Naive B cell (primary cell): ENCODE results near the gene PPOX. TPM values are rescaled to one million over a fixed set of nuclear protein-coding genes. Genes with fewer than 3 reads are reported as not detected.

Experiments
- ATAC-seq, 2 donors: fragments of 150-1000 bp; cut with Tn5 transposase; 2 replicates each; pipeline ENCODE4 v1.10.0; 2021; ENCODE audit warnings: low read depth in 2 of 2, mild to moderate bottlenecking in 2 of 2, moderate library complexity in 2 of 2
- DNase-seq: peaks from one replicate; pipeline ENCODE4 v3.0.0; 2022
- H3K27ac Mint-ChIP-seq, 6 donors: one replicate each; pipeline ENCODE4 v1.8.0; 2020 to 2022; ENCODE audit warnings: mild to moderate bottlenecking in 6 of 6, mixed read lengths in 6 of 6, moderate library complexity in 5 of 6, inconsistent platforms in 2 of 6
- H3K27me3 Mint-ChIP-seq, 3 donors: one replicate each; pipeline ENCODE4 v1.8.0; 2021 to 2022; ENCODE audit warnings: mixed read lengths in 3 of 3, mild to moderate bottlenecking in 1 of 3
- H3K36me3 Mint-ChIP-seq, 2 donors: one replicate each; pipeline ENCODE4 v1.8.0; 2020 to 2022; ENCODE audit warnings: mixed read lengths in 2 of 2, inconsistent platforms in 1 of 2, mild to moderate bottlenecking in 1 of 2
- H3K4me1 Mint-ChIP-seq, 3 donors: one replicate each; pipeline ENCODE4 v1.8.0; 2020 to 2022; ENCODE audit warnings: mixed read lengths in 3 of 3, inconsistent platforms in 1 of 3, mild to moderate bottlenecking in 1 of 3, moderate library complexity in 1 of 3
- H3K4me3 Mint-ChIP-seq, 8 donors: one replicate each; pipeline ENCODE4 v1.8.0; 2020 to 2022; ENCODE audit warnings: mild to moderate bottlenecking in 8 of 8, mixed read lengths in 8 of 8, moderate library complexity in 8 of 8, inconsistent platforms in 2 of 8
- H3K9me3 Mint-ChIP-seq, 7 donors: one replicate each; pipeline ENCODE4 v1.8.0; 2020 to 2022; ENCODE audit warnings: mixed read lengths in 7 of 7, mild to moderate bottlenecking in 5 of 7, inconsistent platforms in 2 of 7, moderate library complexity in 1 of 7
- polyA plus RNA-seq, 6 donors: library from polyadenylated mRNA; unstranded; fragments of 300-500 nt; fragmentation: Illumina TruSeq; gene quantifications; one replicate each; pipeline ENCODE4 v1.2.3, GENCODE V29; 2021; ENCODE audit warnings: low read depth in 6 of 6

Gene PPOX
- polyA plus RNA-seq, 6 donors from 2014 or later: 12.7 to 20.3 (median 14.0) TPM

DNA sequence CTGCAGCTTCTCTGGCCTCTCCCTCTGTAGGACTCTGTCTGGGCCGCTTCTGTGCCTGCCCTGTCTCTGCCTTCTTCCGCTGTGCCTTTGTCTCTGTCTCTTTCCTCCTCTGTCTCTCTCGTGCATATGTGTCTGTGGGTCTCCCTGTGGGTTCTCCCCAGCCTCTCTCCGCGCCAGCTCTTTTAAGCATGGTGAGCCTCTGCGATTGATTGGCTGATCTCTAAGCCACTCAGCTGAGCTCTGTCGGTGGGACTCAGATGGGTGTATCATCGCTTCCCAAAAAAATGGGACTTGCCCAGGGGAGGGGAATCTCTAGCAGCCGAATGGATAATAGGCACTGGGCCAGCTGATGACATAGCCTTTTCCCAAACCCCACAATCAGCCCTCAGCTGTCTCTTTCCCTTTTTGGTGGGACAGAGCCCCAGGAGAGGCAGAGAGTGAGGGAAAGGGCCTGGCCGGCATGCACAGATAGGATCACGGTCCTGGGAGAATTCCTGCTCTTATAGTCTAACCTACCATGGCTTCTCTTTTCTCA is 32.7 kb downstream of the PPOX start, which contains the start of gene ADAMTS4:
ADAMTS4 (minus strand) TSS at position 158 of the 535 bp plus-strand sequence. CDS start 427 bp downstream, outside the sequence.
- no peak for ATAC-seq
- H3K27me3 Mint-ChIP-seq: peaks cover 0 to 8% (median 0%) of the 10 kb centered on the region in 3 donors

DNA sequence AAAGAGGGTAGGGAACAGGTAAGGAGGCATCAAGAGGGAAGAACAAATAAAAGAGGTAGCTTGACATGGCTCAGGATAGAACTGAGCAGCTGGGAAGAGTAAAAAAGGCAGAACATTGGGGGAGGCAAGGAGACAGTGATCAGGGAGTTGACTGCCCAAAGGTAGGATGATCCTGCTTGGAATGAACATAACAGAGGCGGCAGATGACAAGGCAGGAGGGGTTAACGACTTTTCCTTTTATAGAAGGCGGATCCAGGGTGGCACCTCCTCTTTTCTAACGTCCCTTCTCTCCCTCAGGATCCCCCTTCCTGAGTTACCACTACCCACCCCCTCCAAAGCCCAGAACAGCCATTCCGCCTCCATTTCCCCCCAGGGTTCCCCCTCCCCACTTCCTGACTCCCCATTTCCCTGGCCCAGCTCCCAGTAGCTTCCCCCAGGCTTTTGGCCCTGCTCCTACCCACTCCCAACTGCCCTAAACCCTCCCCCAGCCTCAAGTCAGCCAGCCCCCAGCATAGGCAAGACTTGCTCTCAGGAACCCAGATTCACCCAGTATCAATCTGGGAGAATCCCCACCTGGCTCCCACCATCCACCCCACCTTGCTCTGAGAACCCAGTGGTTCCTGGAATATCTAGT is 33.4 kb downstream of the PPOX start:
- peak overlapping the region in 2 of 6 donors; percentile 8 to 19 for H3K27ac Mint-ChIP-seq
- no peaks in the 10 kb centered on the region for H3K9me3 Mint-ChIP-seq
- H3K27me3 Mint-ChIP-seq: peaks cover 0 to 8% (median 0%) of the 10 kb centered on the region in 3 donors
- peaks cover 9% of the 10 kb centered on the region in 2 donors for H3K36me3 Mint-ChIP-seq
- ATAC-seq (no peak), DNase-seq (no peak)
- H3K4me3 Mint-ChIP-seq: peak overlapping the region in 3 of 8 donors; percentile 17 to 75 (median 20)
- H3K4me1 Mint-ChIP-seq: peaks cover 35 to 59% (median 40%) of the 10 kb centered on the region in 3 donors

More for the DNA sequence above, 32.7 kb downstream of the PPOX start, which contains the start of gene ADAMTS4:
- H3K4me3 Mint-ChIP-seq: peak within 1 kb of the TSS in 4 of 8 donors; percentile 17 to 75 (median 40)
- no peak for DNase-seq
- peaks cover 2% of the 10 kb centered on the region in 2 donors for H3K36me3 Mint-ChIP-seq
- peaks cover 33 to 56% (median 35%) of the 10 kb centered on the region in 3 donors for H3K4me1 Mint-ChIP-seq
- H3K27ac Mint-ChIP-seq: peak within 1 kb of the TSS in 2 of 6 donors; percentile 8 to 47
- H3K9me3 Mint-ChIP-seq: no peaks in the 10 kb centered on the region

DNA sequence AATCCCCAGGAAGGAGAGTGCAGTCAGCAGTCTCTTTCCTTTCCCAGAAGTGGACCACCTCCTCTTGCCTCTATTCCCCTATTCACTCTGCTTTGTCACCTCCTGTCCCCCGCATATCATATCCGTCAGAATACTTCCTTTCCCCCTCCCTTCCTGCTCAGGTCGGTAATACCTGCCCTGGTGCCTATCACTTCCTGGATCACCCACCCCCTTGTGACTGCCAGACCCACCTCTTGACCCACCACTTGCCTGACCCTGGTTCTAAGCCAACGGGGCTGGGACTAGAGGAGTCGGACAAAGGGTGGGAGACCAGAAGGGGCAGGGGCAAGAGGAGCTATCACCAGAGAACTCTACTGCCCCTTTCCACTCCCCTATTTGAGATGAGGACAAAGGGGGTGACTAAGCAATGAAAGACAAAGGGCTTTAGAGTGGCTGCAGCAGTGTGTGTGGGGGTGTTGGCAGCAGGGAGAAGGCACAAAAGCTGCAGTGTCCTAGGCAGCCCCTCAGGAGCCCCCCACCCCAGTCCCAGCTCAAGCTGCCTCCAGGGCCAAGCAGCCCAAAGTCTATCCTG is 34.3 kb downstream of the PPOX start:
- H3K27ac Mint-ChIP-seq: peak overlapping the region in 4 of 6 donors; percentile 56 to 93 (median 80)
- DNase-seq (no peak), ATAC-seq (no peak)
- H3K36me3 Mint-ChIP-seq: peaks cover 9 to 10% of the 10 kb centered on the region in 2 donors
- H3K4me1 Mint-ChIP-seq: peaks cover 31 to 53% (median 32%) of the 10 kb centered on the region in 3 donors
- H3K4me3 Mint-ChIP-seq: peak overlapping the region in 4 of 8 donors; percentile 21 to 73 (median 36)
- H3K9me3 Mint-ChIP-seq: no peaks in the 10 kb centered on the region
- peaks cover 0 to 8% (median 0%) of the 10 kb centered on the region in 3 donors for H3K27me3 Mint-ChIP-seq

DNA sequence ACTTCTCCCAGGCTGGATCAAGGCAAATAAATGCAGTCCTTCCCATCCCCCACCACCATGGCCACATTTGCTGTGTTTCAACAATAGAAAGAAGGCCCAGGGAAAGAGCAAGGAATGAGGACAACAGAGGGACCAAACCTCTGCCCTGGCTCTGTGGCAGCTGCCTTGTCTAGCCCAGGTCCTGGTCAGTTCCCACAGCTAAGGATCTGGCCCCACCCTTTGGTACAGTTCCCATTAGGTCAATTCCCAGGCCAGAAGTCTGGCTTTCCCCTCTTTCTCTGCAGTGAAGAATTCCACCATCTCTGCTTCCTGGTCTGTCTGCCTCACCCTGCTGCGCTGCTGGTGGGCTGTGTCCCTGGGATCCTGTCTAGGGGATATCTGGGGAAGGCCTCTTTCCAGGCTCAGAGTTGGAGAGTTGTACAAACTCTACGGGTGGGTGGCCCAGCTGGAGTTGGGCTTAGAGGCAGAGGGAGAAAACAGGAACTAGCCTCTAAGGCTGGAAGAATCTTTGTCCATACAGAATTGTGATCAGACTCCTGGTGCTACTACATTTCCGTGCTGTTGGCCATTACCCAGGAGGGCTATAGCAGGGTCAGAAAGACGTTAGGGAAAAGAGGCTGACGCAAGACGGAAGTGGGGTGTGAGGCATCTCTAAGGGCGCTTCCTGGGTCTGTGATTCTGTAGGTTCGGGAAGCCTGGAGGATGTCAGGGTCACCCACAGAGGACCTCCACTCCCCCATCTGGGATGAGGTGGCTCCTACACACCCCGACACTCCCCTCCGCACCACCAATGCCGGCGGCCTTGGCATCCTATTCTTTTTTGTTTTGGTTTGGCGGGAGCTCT is 35.0 kb downstream of the PPOX start:
- DNase-seq: no peak
- H3K4me3 Mint-ChIP-seq: peak overlapping the region; percentile 89 to 99 (median 96)
- no peaks in the 10 kb centered on the region for H3K9me3 Mint-ChIP-seq
- peaks cover 26 to 49% (median 28%) of the 10 kb centered on the region in 3 donors for H3K4me1 Mint-ChIP-seq
- peak overlapping the region; percentile 93 to 98 (median 96) for H3K27ac Mint-ChIP-seq
- no peak for ATAC-seq
- H3K27me3 Mint-ChIP-seq: peaks cover 0 to 8% (median 0%) of the 10 kb centered on the region in 3 donors
- H3K36me3 Mint-ChIP-seq: peaks cover 13 to 15% of the 10 kb centered on the region in 2 donors

DNA sequence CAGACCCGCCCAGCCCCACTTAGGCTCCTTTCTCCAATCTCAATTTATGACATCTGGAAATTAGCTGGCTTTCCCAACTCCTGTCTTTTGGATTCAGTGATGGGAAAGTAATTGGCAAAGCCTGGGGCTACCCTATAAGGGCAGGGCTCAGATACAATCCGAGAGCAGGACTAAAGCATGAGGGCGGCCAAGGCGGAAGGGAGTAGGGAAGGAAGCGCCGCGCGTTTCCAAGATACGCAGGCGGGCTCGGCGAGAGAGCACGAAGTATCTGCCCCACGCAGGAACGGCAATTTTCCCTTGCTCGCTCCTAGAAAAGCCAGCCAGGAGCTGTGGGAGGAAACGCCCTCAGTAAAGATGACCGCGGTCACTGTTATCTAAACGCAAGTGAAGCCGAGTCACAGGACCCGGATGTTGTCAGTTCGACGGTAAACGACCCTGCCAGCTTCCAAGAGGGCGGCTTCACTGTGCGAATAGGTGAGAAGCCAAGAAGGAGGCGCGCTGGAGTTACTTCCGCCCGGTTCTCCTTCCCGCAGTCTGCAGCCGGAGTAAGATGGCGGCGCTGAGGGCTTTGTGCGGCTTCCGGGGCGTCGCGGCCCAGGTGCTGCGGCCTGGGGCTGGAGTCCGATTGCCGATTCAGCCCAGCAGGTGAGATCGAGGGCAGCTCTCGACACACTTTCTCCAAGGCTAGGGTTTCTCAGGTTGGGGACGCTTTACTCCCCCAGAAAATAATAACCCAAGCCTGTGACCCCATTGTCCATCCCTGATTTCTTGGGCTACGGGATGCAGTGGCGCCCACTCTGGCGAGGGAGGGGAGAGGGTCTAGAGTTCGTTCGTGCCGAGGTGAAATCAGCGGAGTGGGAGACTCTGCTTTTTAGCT is 35.8 kb downstream of the PPOX start, which contains the start of gene NDUFS2:
NDUFS2 (plus strand) TSS at position 532 of the 877 bp plus-strand sequence; CDS start at position 551, 19 bp downstream.
- peak; percentile 98 to 99 for ATAC-seq
- H3K36me3 Mint-ChIP-seq: peaks cover 17 to 20% of the 10 kb centered on the region in 2 donors
- H3K27me3 Mint-ChIP-seq: peaks cover 0 to 8% (median 0%) of the 10 kb centered on the region in 3 donors
- H3K27ac Mint-ChIP-seq: peak within 1 kb of the TSS; percentile 93 to 98 (median 96)
- peaks cover 29 to 50% (median 31%) of the 10 kb centered on the region in 3 donors for H3K4me1 Mint-ChIP-seq
- DNase-seq: peak; percentile 93
- H3K9me3 Mint-ChIP-seq: no peaks in the 10 kb centered on the region
- peak within 1 kb of the TSS; percentile 89 to 99 (median 96) for H3K4me3 Mint-ChIP-seq

DNA sequence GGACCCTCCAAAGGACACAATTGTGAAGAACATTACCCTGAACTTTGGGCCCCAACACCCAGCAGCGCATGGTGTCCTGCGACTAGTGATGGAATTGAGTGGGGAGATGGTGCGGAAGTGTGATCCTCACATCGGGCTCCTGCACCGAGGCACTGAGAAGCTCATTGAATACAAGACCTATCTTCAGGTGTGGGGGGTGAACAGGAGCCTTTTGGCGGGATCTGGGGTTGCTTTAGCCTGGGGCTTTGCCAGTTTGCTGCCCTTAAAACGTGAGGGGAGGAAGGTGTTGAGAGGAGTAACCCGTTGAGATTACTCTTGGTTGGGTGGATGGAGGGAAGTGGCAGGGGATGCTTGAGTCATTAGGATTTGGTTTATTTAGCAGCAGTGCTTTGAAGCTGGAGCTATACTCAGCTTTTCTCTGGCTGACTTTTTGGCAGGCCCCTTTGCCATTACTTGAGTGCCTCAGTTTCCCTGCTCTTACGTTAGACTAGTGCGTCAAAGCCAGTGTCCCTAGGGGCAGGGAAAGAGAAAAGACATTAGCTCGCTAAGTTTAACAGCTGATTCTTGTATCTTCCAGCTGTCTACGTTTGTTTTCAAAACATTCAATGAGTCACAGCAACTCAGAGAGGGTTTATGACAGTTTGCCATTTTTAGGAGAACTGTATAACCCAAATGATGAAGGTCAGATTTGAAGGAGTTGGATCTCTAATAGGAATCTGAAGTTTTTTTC is 40.4 kb downstream of the PPOX start:
- DNase-seq (no peak), ATAC-seq (no peak)
- no peaks in the 10 kb centered on the region for H3K9me3 Mint-ChIP-seq
- peaks cover 0 to 8% (median 4%) of the 10 kb centered on the region in 3 donors for H3K27me3 Mint-ChIP-seq
- peak overlapping the region in 1 of 6 donors; percentile 60 for H3K27ac Mint-ChIP-seq
- peak overlapping the region in 3 of 8 donors; percentile 20 to 52 (median 51) for H3K4me3 Mint-ChIP-seq
- H3K4me1 Mint-ChIP-seq: peaks cover 21 to 49% (median 38%) of the 10 kb centered on the region in 3 donors
- peaks cover 34 to 45% of the 10 kb centered on the region in 2 donors for H3K36me3 Mint-ChIP-seq

DNA sequence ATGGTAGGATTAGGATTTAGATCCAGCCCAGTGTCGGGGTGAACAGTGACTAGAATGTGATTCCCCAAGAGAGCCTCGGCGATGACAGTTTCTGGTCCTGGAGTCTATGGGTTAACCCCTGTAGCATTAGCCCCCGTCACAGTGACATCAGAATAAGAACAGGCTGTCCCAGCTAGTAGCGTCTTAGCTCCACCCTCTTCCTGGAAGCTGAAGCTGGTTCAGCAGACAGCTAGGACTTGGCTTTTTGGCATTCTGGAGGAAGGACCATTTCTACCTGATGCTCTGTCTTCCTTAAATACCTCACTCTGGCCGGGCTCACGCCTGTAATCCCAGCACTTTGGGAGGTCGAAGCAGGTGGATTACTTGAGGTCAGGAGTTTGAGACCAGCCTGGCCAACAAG is 40.9 kb downstream of the PPOX start:
- DNase-seq: no peak
- Mint-ChIP-seq H3K36me3 (peaks cover 38 to 51% of the 10 kb centered on the region in 2 donors), H3K9me3 (no peaks in the 10 kb centered on the region), H3K4me3 (no peak overlapping the region), H3K27me3 (peaks cover 0 to 8% (median 4%) of the 10 kb centered on the region in 3 donors), H3K27ac (no peak overlapping the region), H3K4me1 (peaks cover 21 to 43% (median 38%) of the 10 kb centered on the region in 3 donors)
- no peak for ATAC-seq

DNA sequence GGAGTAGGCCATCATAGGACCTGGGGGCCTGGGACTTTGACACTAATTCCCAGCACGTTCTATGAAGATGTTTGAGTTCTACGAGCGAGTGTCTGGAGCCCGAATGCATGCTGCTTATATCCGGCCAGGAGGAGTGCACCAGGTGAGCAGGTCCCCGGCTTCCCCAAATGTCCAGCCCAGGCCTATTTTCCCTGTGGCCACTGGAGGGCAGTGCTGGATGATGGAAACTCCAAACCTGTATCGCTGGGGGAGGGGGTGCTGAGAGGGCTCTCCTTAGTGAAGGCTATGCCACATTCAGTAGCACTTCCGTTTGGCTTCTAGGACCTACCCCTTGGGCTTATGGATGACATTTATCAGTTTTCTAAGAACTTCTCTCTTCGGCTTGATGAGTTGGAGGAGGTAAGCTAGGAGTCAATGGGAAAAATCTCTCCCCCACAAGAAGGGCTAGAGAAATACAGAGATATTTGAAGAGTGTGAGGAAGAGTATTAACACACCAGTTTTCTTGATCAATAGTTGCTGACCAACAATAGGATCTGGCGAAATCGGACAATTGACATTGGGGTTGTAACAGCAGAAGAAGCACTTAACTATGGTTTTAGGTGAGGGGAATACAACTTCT is 43.7 kb downstream of the PPOX start:
- ATAC-seq: peak; percentile 91 to 96
- Mint-ChIP-seq H3K4me3 (peak overlapping the region in 1 of 8 donors; percentile 16), H3K27ac (peak overlapping the region in 1 of 6 donors; percentile 93), H3K4me1 (peaks cover 15 to 31% (median 26%) of the 10 kb centered on the region in 3 donors), H3K27me3 (peaks cover 5 to 16% (median 16%) of the 10 kb centered on the region in 3 donors), H3K9me3 (no peaks in the 10 kb centered on the region), H3K36me3 (peaks cover 42 to 63% of the 10 kb centered on the region in 2 donors)
- DNase-seq: peak; percentile 71

DNA sequence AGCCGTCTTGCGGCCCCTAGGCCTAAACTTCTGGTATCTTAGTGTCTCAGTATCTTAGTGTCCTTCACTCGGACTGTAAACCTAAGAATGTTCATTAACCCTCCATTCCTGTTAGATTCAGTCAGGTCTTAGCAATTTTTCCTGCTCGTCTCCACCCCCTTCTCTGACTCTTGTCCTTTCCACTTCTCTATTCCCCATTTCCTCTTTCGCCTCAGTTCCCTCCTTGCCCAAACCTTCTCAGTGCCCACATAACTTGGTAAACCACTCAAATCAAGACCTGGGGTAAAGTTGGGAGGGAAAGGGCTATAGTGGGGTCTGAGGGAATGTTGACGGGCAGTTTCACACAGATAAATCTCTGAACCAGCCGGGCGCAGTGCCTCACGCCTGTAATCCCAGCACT is 48.1 kb downstream of the PPOX start:
- H3K9me3 Mint-ChIP-seq: no peaks in the 10 kb centered on the region
- no peak overlapping the region for H3K27ac Mint-ChIP-seq
- H3K4me1 Mint-ChIP-seq: peaks cover 26 to 42% (median 35%) of the 10 kb centered on the region in 3 donors
- ATAC-seq: no peak
- peaks cover 27 to 51% of the 10 kb centered on the region in 2 donors for H3K36me3 Mint-ChIP-seq
- no peak for DNase-seq
- H3K27me3 Mint-ChIP-seq: peaks cover 21 to 36% (median 31%) of the 10 kb centered on the region in 3 donors
- peak overlapping the region in 2 of 8 donors; percentile 15 to 50 for H3K4me3 Mint-ChIP-seq

DNA sequence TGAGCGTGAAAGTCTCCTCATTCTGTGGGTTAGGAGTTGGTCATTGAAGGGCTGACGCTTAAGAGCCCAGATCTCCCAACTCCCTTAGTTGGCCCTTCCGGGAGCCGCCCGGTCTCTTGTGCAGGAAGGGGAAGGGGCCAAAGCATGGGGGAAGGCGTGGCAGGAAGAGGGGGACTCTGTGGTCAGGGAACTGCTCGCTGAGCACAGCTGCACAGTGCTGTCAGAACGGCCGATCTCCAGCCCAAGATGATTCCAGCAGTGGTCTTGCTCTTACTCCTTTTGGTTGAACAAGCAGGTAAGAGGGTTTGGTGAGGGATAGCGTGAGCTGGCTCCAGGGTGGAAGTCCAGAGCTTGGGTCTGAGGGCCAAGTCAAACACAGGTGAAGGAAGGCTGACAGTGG is 48.9 kb downstream of the PPOX start, which contains the start of gene FCER1G:
FCER1G (plus strand) TSS at position 220 of the 400 bp plus-strand sequence; CDS start at position 247, 27 bp downstream.
- Mint-ChIP-seq H3K27ac (peak within 1 kb of the TSS in 1 of 6 donors; percentile 34), H3K36me3 (peaks cover 20 to 44% of the 10 kb centered on the region in 2 donors), H3K27me3 (peaks cover 24 to 40% (median 33%) of the 10 kb centered on the region in 3 donors), H3K4me3 (peak within 1 kb of the TSS in 3 of 8 donors; percentile 36 to 76 (median 75)), H3K4me1 (peaks cover 20 to 35% (median 28%) of the 10 kb centered on the region in 3 donors), H3K9me3 (no peaks in the 10 kb centered on the region)
- ATAC-seq (no peak), DNase-seq (no peak)
